HG03139 (cell line): ENCODE measurements around the gene WWOX.

Source experiments
- ATAC-seq: cut with Tn5 transposase; IDR thresholded peaks from one replicate; pipeline ENCODE4 v1.9.1; 2021; ENCODE audit not compliant: unreplicated experiment

Gene WWOX

DNA sequence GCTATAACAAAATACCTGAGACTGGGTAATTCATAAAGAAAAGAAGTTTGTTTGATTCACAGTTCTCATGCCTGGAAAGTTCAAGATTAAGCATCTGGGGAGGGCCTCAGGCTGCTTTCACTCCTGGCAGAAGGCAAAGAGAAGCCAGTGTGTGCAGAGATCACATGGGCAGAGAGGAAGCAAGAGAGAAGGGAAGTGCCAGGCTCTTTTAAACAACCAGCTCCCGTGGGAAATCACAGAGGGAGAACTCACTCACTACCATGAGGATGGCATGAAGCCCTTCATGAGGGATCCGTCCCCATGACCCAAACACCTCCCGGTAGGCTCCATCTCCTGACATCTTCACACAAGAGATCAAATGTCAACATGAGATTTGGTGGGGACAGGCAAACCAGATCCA, 999.5 kb downstream of the WWOX start:
- ATAC-seq, result no peak

DNA sequence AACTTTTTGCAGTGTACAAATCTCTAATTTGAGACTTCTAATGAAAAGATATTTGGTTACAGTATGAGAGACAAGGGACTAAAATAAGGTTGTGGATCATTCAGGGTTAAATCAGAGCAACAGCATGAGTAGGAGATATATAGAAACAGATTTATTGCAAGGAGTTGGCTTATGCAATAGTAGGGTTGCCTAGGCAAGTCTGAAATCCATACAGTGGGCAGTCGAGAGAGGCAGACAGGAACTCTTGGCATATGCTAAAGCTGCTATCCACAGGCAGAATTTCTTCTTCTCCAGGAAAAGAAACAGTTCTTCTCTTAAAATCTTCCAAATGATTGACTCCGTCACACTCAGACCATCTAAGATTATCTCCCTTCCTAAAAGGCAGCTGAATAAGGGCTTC, 1000.3 kb downstream of the WWOX start:
- no peak for ATAC-seq

DNA sequence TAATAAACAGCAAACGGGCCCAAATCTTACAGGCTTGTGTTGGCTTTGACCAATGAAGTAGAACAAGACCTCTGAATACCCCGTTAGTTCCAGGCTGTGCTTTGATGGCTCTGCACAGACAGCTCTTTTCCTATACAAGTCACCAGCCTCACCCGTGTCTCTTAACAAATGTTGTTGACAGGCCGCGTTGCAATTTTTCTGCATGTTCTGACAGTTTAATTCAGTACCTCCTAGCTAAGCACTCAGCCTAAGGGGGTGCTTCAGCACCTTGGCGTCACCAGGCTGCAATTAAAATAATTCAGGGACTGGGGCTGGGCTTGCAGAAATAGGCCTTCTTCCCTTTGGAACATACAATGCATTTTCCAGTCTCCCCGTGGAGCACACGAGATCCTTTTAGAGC, 1001.0 kb downstream of the WWOX start:
- ATAC-seq, result no peak

DNA sequence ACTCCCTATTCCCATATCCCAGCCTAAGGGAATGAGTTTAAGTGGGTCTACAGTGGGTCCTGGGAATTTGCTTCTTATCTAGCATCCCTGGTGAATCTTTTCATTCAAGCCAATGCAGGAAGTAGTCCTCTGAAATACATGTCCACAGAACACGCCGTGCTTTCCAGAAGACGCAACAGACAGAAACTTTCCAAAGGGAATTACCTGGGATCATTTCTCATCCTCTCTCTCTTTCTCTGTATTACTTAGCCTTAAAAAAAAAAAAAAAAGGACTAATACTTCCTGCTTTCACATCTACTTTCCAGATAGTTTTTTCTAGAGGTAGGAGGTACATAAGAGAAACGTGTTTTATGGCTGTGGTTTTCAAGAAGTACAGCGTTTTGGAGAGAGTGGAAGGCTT, 1002.0 kb downstream of the WWOX start:
- ATAC-seq, result no peak

DNA sequence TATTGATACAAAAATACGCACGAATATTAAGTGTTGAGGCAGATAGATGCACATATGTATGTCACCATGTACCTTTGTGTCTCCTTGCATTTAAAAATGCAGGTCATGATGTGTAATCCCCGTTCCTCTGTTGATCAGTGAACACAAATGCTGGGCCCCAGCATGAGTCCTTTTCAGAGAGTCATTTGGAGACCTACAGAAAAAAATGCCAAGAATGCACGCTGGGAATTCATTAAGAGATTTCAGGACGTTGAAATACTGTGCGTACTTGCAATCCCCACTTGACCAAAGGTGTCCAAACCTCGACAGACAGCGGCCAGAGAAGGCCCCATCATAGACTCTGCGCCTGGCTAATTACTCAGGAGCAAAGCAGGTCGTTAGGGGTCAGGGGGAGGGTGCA, 1005.1 kb downstream of the WWOX start:
- ATAC-seq, result no peak

DNA sequence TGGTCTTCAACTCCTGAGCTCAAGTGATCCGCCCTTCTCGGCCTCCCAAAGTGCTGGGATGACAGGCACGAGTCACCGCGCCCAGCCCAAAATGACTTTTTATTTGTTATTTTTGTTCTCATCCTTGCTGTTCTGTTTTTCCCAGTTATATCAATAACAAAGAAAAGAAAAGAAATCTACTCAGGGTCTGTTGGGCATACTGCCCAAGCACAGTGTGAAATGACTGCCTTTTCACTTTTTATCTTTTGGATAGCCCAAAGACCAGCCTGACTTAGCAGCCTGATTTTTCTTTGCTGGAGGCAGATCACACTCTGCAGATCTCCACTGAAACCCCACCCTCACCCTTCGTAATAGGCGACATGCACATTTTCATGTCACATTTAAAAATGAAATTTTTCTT, 1007.8 kb downstream of the WWOX start:
- no peak for ATAC-seq

DNA sequence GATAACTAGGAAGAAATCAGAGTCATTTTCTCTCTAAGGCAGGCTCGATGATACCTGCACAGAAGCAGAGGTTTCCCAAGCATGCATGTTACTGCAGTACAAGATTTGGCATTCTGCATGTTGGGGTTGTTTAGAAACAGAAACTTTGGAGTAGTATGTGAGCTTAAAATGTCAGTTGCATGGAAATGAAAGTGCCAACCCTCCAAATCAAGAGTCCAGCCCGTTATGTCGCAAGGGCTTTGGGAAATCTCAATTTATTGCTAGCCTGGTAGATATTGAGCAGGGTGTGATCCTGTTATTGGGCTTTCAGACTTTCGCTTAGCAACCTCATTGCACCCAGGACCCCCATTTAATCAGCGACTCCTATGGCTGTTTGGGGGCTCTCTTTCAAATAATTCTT, 1010.3 kb downstream of the WWOX start:
- ATAC-seq, result no peak

DNA sequence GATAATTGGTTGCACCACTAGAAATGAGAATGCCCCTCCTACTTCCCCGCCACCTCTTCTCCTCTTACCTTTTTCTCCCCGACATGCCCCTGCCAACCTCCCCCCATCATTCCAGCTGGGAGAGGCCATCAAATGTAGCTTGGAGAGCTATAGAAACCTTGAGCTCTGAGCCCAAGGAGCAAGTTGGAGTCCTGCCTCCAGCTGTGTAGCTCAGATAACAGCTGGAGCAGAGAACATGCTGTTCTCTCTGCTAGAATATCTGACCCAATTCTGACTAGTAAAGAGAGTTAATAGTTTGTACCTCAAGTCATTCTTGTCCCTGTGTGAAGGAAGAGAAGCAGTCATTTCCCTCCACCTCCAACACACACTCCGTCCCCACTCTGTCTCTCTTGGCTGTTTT, 1010.8 kb downstream of the WWOX start:
- ATAC-seq, result no peak

DNA sequence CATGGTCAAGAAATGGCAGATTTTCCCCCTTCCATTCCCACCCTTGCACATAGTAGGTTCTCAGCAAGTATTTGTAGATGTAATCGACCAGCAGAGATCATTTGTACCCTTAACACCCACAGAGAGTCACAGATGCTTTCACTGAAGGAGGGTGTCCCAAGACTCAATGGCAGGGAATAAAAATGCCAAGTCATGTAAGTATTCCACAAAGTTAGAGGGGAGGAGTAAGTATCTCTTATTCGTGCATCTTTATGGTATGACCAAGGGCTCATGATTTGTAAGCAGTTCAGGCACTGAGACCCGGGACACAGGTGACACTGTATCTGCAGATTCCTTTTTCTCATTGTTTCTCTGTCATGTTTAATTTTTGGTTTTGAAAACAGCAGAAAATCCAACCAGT, 1011.5 kb downstream of the WWOX start:
- no peak for ATAC-seq

DNA sequence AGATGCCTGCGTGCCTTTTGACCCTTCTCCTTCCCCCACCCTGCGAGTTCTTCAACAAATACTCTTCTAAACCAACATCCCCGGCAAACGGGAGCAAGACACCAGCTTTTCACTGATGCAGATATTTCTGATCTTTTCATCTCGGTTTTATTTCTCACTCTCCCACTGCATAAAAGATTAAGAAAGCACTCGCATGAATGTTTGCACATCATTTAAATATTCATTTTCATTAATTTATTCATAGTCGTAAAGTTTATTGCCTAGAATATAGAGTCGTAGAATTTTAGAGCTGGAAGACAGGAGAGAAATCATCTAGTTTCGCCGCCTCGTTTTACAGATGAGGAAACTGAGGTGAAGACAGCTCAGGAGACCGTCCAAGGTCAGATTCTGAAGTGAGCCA, 1013.0 kb downstream of the WWOX start:
- no peak for ATAC-seq

DNA sequence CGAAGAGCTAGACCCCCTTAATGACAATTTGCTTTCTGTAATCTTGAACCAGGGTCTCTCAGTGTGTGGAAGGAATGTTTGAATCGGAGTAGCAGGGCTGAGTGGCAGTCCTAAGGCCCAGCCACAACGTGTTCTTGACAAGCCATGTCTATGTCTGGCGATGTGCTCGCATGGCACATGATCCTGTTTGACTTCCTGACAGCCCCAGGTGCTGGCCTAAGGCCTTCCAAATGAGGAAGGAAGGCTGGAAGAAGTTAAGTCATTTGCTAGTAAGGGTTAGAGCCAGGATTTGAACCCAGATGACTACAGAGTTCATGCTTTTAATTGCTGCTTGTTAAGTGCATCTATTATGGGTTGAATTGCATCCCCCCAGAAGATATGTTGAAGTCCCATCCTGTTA, 1014.4 kb downstream of the WWOX start:
- no peak for ATAC-seq

DNA sequence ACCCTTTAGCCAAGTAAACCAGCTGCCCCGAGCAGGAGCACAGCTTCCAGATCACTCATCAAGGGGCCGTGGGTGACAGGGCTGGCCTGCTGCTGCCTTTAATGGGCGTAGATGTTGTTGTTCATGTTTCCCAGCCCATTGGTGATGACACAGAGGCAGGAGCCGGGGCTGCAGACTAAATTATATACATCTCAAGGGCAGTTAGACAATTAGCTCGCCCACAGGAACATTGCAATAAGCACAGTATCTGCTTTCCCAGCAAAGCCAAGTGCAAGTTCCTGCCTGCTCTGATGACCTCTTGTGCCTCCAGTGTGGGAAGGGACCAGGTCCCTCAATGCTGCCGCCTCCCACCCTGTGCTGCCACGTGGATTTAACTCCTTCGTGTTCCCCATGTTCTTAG, 1015.3 kb downstream of the WWOX start:
- no peak for ATAC-seq

DNA sequence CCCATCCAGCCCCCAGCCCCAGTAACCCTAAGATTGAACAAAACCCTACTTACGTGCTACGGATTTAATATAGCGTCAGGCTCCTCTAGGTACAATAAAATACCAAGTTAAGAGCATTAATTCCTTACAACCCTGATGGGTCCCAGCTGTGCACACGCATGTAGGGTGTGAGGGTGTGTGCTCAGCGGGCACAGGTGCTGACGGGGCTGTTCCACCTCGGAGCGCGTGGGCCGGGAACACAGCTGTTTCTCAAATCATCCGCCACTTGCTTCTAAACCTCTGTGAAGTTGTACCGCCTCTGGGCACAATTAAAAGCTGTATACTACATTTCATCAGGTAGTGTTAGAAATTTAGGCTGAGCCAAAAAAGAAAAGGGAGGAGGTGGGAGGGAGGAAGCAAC, 1022.5 kb downstream of the WWOX start:
- no peak for ATAC-seq

DNA sequence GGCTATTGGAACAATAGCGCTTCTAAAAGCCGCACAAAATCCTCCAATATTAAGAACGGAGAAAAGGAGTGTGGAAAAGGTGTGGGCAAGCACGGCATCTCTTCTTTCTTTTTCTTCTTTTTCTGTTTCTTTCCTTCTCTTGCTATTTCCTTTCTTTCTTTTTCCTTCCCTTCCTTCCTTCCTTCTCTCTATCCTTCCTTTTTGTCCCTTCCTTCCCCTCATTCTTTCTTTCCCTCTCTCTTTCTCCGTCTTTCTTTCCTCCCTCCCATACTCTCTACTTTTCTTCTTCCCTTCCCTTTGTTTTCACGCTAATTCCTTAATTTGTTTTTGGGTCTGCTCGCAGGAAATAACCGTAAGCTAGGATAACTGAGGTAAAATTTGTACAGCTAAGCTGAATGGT, 1022.9 kb downstream of the WWOX start:
- no peak for ATAC-seq

DNA sequence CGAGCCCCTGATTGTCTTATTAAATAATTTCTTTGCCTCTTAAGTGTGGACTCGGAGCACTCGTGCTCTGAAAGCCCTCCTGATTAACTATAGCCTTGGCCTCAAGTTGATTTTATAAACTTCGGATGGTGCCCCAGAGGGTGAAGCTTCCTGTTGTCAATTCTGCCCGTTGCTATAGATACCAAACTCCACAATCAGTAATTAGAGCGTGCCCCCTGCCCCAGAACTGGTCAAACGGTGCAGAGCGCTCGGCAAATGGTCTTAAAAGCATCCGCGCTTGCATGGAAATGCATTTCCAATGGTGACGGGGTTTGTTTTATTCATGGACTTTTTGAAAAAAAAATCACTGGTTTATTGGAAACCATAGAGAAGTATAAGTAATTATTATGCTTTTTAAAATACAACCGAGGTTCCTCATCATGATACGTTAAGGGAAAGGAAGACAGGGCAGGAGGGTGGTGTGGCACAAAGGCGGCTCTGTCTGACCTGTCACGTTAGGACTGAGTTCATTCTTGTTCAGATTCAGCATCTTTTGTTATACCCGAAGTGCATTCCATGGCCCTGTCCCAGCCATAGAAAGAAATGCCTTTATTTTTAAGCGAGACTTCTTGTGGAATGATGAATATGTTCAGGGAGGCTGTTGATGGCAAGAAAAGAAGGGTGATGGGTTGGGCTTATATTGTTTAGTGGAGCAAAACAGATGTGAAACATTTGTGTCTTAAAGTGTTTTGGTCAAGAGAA, 1024.7 kb downstream of the WWOX start:
- no peak for ATAC-seq

DNA sequence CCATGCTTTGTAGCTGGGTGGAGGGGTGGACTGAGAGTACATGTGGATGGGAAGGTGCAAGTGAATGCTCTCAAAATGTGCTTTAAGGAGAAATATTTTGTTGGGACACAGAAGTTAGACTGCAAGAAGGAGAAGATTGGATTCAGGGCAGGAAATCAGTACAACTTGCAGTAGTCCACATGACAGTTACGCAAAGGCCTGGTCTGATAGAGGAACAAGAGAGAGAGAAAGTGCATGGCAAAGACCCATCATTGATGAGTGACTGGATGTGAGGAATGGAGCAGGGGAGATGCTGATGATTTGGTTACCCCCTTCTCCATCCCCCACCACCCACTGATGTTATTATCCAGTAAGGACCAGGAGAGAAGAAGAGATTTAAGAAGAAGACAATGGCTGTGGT, 1028.3 kb downstream of the WWOX start:
- ATAC-seq, result no peak

DNA sequence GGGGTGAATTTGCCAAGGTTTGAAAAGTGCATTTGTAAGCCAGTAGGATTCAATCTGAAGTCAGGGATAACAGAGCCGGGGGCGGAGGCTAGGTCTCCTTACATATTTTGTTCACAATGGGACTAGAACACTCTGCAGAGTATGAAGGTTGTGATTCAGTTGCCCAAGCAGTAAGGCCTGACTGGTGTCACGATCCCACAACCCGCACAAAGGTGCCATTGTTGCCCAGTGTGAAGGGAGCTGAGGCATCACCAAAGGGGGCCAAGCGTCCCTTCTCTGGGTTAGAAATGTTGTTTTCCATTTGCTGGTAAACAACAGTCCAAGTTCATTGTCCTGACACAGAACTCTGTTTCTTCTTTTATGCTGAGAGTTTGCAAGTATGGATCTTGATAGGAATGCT, 1029.3 kb downstream of the WWOX start:
- ATAC-seq, result no peak

DNA sequence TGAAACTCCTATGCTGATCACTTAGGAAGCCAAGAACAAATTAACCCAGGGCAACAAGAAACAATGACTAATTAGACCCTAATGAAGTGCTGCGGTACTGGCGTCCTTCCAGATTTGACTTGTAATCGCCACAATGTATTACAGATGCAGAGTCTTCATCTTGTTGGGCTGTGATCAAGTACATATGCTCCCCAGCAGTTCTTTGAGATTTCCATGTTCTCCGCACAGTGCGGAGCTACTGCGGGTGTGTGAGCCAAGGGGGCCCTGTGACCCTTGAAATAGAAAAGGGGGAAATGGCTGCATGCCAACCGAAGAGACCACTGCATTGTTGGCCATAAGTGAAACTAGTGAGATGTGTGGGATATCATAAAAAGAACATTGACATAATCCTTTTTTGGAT, 1031.2 kb downstream of the WWOX start:
- no peak for ATAC-seq

DNA sequence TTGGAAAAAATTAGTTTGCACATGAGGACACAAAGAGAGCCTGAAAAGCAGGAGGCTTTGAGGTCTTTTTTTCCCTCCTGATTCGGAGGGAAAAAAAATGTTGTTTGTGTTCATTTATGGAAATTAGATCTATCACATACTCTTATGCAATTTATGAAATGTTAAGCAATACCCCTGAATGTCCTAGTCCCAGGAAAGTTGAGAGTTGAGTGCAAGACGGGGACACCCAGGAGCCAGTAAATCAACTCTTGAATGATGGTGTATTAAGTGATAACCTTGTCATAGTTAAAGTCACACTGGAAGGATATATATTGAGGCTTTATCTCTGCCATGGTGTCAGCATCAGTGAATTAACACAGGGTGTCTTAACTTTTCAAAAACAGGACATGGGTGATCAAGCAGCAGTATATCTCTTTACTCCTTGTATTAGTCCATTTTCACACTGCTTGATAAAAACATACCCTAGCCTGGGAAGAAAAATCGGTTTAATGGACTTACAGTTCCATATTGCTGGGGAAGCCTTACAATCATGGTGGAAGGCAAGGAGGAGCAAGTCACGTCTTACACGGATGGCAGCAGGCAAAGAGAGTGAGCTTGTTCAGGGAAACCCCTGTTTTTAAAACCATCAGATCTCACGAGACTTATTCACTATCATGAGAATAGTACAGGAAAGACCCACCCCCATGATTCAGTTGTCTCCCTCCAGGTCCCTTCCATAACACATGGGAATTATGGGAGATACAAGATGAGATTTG, 1032.0 kb downstream of the WWOX start:
- ATAC-seq, result no peak

DNA sequence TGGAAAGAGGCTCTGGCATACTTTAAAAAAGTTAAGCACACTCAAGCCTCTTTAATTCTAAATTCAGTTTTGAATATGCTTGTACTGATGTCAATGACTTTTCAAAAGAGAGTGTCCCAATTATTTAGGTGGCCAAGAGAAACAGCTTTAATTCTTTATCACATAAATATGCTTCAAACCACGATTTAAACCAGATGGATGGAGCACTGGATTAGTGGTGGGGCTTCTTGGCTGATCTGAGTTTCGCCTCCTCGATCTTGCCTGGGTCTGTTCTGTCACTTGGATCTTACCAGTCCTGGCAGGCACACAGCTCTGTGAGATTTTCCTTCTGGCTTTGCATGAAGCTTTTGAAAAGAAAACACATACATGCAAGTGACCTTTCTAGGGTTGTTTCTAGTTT, 1033.2 kb downstream of the WWOX start:
- ATAC-seq, result no peak

DNA sequence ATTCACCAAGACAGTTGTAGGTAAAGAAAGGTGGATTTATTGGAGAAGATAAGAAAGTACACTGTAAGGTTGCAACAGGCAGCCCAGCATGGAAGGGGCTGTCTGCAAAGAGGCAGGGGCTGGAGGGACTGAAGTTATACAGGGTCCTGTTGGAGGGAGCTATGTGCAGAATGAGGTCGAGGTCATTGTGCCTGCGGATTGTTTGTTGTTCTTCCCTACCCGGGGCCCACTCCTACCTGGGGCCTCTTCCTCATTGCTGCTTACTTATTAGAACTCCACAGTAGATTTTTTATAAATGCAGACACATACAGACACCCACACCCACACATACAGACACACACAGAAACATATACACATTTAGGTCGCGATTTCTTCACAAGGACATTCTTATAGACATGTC, 1034.8 kb downstream of the WWOX start:
- no peak for ATAC-seq

DNA sequence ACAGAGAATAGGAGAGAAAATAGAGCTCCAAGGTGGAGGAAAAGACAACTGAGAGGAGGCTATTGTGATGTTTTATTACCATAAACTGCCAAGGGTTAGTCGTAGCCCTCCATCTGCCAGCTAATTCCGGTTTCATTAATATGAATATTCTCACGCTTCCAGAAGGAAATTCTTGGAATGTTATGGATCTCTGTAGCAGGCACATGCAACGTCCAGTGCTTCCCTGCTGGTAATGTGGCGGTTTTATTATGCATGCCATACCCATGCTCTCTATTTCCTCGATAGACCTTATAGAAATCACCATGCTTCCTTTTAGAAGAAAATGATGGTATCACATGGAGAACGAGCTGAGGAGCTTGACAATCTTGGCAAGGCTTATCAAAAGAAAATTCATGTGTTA, 1037.5 kb downstream of the WWOX start:
- ATAC-seq, result no peak

DNA sequence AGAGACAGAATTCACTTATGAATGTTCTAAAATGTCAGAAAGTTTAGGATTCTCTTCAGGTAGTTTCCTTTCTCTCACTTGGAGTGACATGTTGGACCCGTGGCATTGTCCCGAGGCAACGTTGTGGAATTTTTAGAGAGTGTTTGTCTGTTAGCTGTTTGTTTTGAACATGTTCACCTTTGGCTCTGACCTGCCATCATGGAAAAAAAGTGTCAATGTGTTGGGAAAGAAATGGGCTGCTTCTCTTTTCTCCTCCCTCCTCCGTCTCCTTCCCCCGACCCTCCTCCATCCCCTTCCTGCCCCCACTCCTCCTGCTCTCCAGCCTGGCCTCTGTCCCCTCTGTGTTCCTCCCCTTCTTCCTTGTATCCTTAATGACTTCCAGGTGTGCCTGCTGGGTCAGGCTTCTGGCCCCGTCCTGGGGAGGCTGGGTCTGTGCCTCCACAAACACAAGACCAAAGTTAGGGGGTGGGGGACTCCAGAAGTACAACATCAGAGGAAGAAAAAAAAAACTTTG, 1038.0 kb downstream of the WWOX start:
- no peak for ATAC-seq
